Measurements from ENCODE around the gene TMEM87B.

- TF ChIP-seq CTCF (IDR thresholded peaks at IDR 0.05; ENCODE audit: low read length) (no peak), EZH2 (IDR thresholded peaks at IDR 0.05; ENCODE audit: borderline replicate concordance, low read length) (no peak)
Observed at GRCh38 chr2:112074506-112074905, 19.4 kb downstream of the TMEM87B start.
